ENCODE measurements around the gene HS3ST4. TPM values are rescaled to one million over a fixed set of nuclear protein-coding genes. Genes with fewer than 3 reads are reported as not detected.

The HS3ST4 gene
- total and polyA plus RNA-seq, 2 of the 8 experiments (the other 6 are each of a cell fraction or from before 2014, with no cell fraction given): 1.9 to 3.3 TPM

DNA sequence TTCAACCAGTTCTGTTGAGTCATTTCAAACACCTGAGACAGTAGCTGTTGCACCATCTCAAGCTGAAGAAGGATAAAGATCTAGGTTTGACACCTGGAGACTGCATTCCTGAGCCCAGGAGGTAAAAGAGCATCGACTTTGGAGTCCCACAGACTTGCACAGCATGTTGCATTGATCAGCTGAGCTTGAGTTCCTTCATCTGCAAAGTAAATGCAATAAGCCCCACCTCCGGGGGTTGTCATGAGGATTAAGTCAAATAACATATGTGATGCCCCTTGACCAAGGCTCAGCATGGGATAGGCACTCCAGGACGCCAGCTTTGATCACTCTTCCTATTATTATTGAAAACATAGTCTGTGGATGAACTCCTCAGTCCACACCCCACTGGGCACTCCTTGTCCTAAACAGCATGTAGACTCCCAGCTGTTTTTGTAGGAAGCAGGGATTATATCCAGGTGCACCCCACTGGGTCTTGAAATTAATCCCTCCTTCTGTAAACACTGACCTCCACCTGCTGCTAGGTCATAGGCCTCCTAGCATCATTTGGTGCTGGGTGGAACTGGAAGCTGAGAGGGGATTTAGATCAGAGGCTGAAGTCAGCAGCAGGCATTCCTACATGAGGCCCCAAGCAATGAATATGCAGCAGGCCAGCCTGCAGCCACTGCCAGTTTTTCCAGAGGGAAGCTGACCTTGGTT lies 259.0 kb downstream of the HS3ST4 start:
- peaks cover 0 to 3% (median 0%) of the 10 kb centered on the region in 4 experiments; a peak in 2 of 8 replicates for H3K36me3 ChIP-seq (ENCODE audit: control insufficient read depth in 2 of 4, insufficient read depth in 4 of 4, low read length in 3 of 4)
- FAIRE-seq: peak; percentile 100
- no peak overlapping the region for H3K14ac ChIP-seq (ENCODE audit: insufficient read length)
- H4K5ac ChIP-seq (ENCODE audit: insufficient read length, low read depth, low read length): no peak overlapping the region
- peak; percentile 83 to 94 for DNase-seq (ENCODE audit: low read depth in 1 of 2, low spot score in 2 of 2)
- H3K56ac ChIP-seq (replicated peaks; ENCODE audit: insufficient read length, low read depth, low read length): no peak overlapping the region
- H2BK20ac ChIP-seq (ENCODE audit: low read length): no peak overlapping the region
- H4K8ac ChIP-seq (ENCODE audit: extremely low read depth, insufficient read depth, low read length): no peak overlapping the region
- H2BK15ac ChIP-seq (ENCODE audit: low read length): no peak overlapping the region
- no peak overlapping the region for H2BK12ac ChIP-seq (ENCODE audit: low read depth, low read length)
- no peaks in the 10 kb centered on the region for H3K79me2 ChIP-seq (ENCODE audit: control insufficient read depth in 1 of 2, insufficient read depth in 2 of 2, low read length in 2 of 2)
- no peaks in the 10 kb centered on the region for H4K20me1 ChIP-seq (replicated peaks in 1 of 2; ENCODE audit: control insufficient read depth in 1 of 2, insufficient read depth in 2 of 2, low read length in 2 of 2)
- H2AFZ ChIP-seq (ENCODE audit: low read length): no peak overlapping the region
- no peak overlapping the region for H4K91ac ChIP-seq (replicated peaks; ENCODE audit: insufficient read length, low read length)
- POLR2A ChIA-PET (ENCODE audit: partially characterized antibody): interaction anchor here (1.0 to 1.8 kb wide), 6 partner anchors 18 to 226 kb away, joined by 3 to 8 read pairs (median 4); no protein-coding TSS in a partner anchor
- peaks cover 0 to 28% (median 14%) of the 10 kb centered on the region in 4 experiments; a peak in 5 of 7 replicates for H3K4me1 ChIP-seq (replicated peaks in 1 of 4; ENCODE audit: control insufficient read depth in 3 of 4, insufficient read depth in 4 of 4, low read length in 3 of 4)
- peak overlapping the region in 1 of 4 experiments; percentile 23; a peak in 1 of 8 replicates for H3K4me3 ChIP-seq (ENCODE audit: extremely low read depth in 1 of 4, insufficient read depth in 2 of 4, low read depth in 3 of 4, low read length in 4 of 4)
- H3K4me2 ChIP-seq (ENCODE audit: insufficient read depth in 1 of 2, low read depth in 2 of 2, low read length in 2 of 2): peak overlapping the region in 1 of 2 experiments; percentile 40; a peak in 3 of 4 replicates
- CTCF ChIA-PET (ENCODE audit: partially characterized antibody): interaction anchor here (0.8 to 1.1 kb wide), 4 partner anchors 22 to 1159 kb away, joined by 3 read pairs; no protein-coding TSS in a partner anchor
- H3K9me3 ChIP-seq (ENCODE audit: insufficient read depth in 2 of 2, low read depth in 1 of 2, low read length in 1 of 2): peaks cover 0 to 7% of the 10 kb centered on the region in 2 experiments; a peak in 3 of 4 replicates
- H3K79me1 ChIP-seq (ENCODE audit: low read depth, low read length): no peaks in the 10 kb centered on the region
- H3K27me3 ChIP-seq (replicated peaks in 1 of 4; ENCODE audit: control insufficient read depth in 3 of 4, extremely low read depth in 1 of 4, insufficient read depth in 3 of 4, low read length in 3 of 4): peaks cover 0 to 49% (median 22%) of the 10 kb centered on the region in 4 experiments
- no peak overlapping the region for H3K27ac ChIP-seq (ENCODE audit: low read depth, low read length)
- H2AK5ac ChIP-seq (ENCODE audit: low read depth, low read length): no peak overlapping the region
- no peak overlapping the region for H3K18ac ChIP-seq (ENCODE audit: extremely low read depth, low read length)
- H2BK120ac ChIP-seq (replicated peaks; ENCODE audit: low read depth, low read length): no peak overlapping the region
- 0 out of 2 replicates have a peak overlapping the region, but pooled peaks have one; percentile 19 for H2BK5ac ChIP-seq (ENCODE audit: low read depth, low read length)
- no peak overlapping the region for H3K23ac ChIP-seq (ENCODE audit: insufficient read length)
- WGBS, 2 experiments (ENCODE audit: extremely low coverage in 1 of 2, insufficient coverage in 1 of 2, insufficient read length in 1 of 2, insufficient replicate concordance in 2 of 2, low coverage in 1 of 2, low lambda C conversion rate in 2 of 2, missing lambda C conversion rate in 1 of 2): 4% methylated on average over 3 of the region's 3 CpGs; no CpG with 5 or more reads in 1 of the 2 experiments
- no peak overlapping the region for H3K4ac ChIP-seq (replicated peaks; ENCODE audit: insufficient read length, low read depth, low read length)
- H3K23me2 ChIP-seq (ENCODE audit: low read depth, low read length): no peaks in the 10 kb centered on the region
- no peak overlapping the region for H3K9ac ChIP-seq (replicated peaks in 1 of 4; ENCODE audit: extremely low read depth in 1 of 4, low read depth in 3 of 4, low read length in 3 of 4)
- TF ChIP-seq SAP30 (IDR thresholded peaks at IDR 0.05; ENCODE audit: insufficient read depth, insufficient replicate concordance, low read length) (no peak), RNF2 (IDR thresholded peaks at IDR 0.05; ENCODE audit: borderline replicate concordance, low read depth, low read length, missing control alignments, poor library complexity, severe bottlenecking) (no peak), TBP (IDR thresholded peaks at IDR 0.05; ENCODE audit: low read depth, low read length) (no peak), EP300 (IDR thresholded peaks at IDR 0.05; ENCODE audit: borderline replicate concordance in 1 of 2, low read depth in 2 of 2, low read length in 2 of 2) (peak in 1 of 2 experiments; percentile 90; a peak in 1 of 3 replicates), RBBP5 (IDR thresholded peaks at IDR 0.05; ENCODE audit: borderline replicate concordance, low read depth, low read length) (no peak)
- TF ChIP-seq, protein P1, sequence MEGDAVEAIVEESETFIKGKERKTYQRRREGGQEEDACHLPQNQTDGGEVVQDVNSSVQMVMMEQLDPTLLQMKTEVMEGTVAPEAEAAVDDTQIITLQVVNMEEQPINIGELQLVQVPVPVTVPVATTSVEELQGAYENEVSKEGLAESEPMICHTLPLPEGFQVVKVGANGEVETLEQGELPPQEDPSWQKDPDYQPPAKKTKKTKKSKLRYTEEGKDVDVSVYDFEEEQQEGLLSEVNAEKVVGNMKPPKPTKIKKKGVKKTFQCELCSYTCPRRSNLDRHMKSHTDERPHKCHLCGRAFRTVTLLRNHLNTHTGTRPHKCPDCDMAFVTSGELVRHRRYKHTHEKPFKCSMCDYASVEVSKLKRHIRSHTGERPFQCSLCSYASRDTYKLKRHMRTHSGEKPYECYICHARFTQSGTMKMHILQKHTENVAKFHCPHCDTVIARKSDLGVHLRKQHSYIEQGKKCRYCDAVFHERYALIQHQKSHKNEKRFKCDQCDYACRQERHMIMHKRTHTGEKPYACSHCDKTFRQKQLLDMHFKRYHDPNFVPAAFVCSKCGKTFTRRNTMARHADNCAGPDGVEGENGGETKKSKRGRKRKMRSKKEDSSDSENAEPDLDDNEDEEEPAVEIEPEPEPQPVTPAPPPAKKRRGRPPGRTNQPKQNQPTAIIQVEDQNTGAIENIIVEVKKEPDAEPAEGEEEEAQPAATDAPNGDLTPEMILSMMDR (IDR thresholded peaks at IDR 0.05; ENCODE audit: control extremely low read depth in 1 of 3, insufficient read depth in 1 of 3, low read depth in 1 of 3, low read length in 3 of 3): no peak
- TF ChIP-seq, protein P2, sequence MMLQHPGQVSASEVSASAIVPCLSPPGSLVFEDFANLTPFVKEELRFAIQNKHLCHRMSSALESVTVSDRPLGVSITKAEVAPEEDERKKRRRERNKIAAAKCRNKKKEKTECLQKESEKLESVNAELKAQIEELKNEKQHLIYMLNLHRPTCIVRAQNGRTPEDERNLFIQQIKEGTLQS (IDR thresholded peaks at IDR 0.05; ENCODE audit: insufficient read depth, low read depth, low read length): no peak
